PC-9 (cell line): ENCODE results near the gene OCA2. TPM values are rescaled to one million over a fixed set of nuclear protein-coding genes. Genes with fewer than 3 reads are reported as not detected.

Source experiments
- BruUV-seq: library from RNA; stranded (reverse); fragments of 400-500 nt; replicated peaks from 2 replicates; lab custom pipeline; 2021; lab: Mats Ljungman, UMichigan
- CTCF ChIA-PET: fragments of 300-600 bp; sonication (Branson Sonifier 250); formaldehyde crosslinking; loops from one replicate; lab custom pipeline; 2022; ENCODE audit warnings: antibody characterized with exemption; lab: Charles Lee
- POLR2A ChIA-PET: fragments of 300-600 bp; sonication (Branson Sonifier 250); formaldehyde crosslinking; loops from one replicate; lab custom pipeline; 2022; ENCODE audit warnings: antibody characterized with exemption; ENCODE audit not compliant: unreplicated experiment; lab: Charles Lee
- DNase-seq, 2 experiments: peaks; one replicate each; pipeline versions ENCODE4 v3.0.0 to v3.0.0-alpha.2; 2015 to 2022; ENCODE audit warnings: mixed read lengths in 1 of 2
- H2AFZ ChIP-seq: fragments of 200-600 bp; sonication (generic); 2 replicates; pipeline ENCODE4 v1.8.1; 2017; ENCODE audit warnings: antibody characterized with exemption
- H3F3A ChIP-seq: fragments of 200-600 bp; sonication (generic); 2 replicates; pipeline ENCODE4 v1.8.1; 2017; ENCODE audit warnings: antibody characterized with exemption, mild to moderate bottlenecking, low read depth; ENCODE audit not compliant: insufficient read depth
- H3K27ac ChIP-seq: fragments of 200-600 bp; sonication (generic); 2 replicates; pipeline ENCODE4 v1.6.1; 2016; ENCODE audit warnings: mixed run types
- H3K27me3 ChIP-seq: fragments of 200-600 bp; sonication (generic); 2 replicates; pipeline ENCODE4 v1.6.1; 2016; ENCODE audit warnings: low read depth, mixed run types; ENCODE audit not compliant: insufficient read depth
- H3K36me3 ChIP-seq: fragments of 200-600 bp; sonication (generic); 2 replicates; pipeline ENCODE4 v1.6.1; 2016; ENCODE audit warnings: low read depth, mixed run types
- H3K4me1 ChIP-seq: fragments of 200-600 bp; sonication (generic); replicated peaks from 2 replicates; pipeline ENCODE4 v1.6.1; 2016; ENCODE audit warnings: mixed run types; ENCODE audit not compliant: insufficient read depth
- H3K4me2 ChIP-seq: fragments of 200-600 bp; sonication (generic); 2 replicates; pipeline ENCODE4 v1.6.1; 2017; ENCODE audit warnings: mixed run types
- H3K4me3 ChIP-seq: fragments of 200-600 bp; sonication (generic); 2 replicates; pipeline ENCODE4 v1.6.1; 2016; ENCODE audit warnings: mixed run types
- H3K79me2 ChIP-seq: fragments of 200-600 bp; sonication (generic); 2 replicates; pipeline ENCODE4 v1.6.1; 2017; ENCODE audit warnings: low read depth, mixed run types
- H3K9me2 ChIP-seq: fragments of 200-600 bp; sonication (generic); 2 replicates; pipeline ENCODE4 v1.8.1; 2017; ENCODE audit warnings: mild to moderate bottlenecking; ENCODE audit not compliant: insufficient read depth
- H3K9me3 ChIP-seq: fragments of 200-600 bp; sonication (generic); 2 replicates; pipeline ENCODE4 v1.8.1; 2016; ENCODE audit warnings: low read depth; ENCODE audit not compliant: insufficient read depth
- H4K20me1 ChIP-seq: fragments of 200-600 bp; sonication (generic); 2 replicates; pipeline ENCODE4 v1.8.1; 2017; ENCODE audit not compliant: insufficient read depth
- EZH2 ChIP-seq: fragments of 200-600 bp; sonication (generic); IDR thresholded peaks from 2 replicates; pipeline ENCODE4 v1.8.0; 2017; ENCODE audit warnings: antibody characterized with exemption, low read depth
- intact Hi-C: fragments of 100-400 bp; cut with micrococcal nuclease; formaldehyde crosslinking; loops from one replicate; pipeline ENCODE4 v1.10.0; 2022; ENCODE audit not compliant: unreplicated experiment
- total RNA-seq: library from RNA; stranded (reverse); gene quantifications from 2 replicates; pipeline ENCODE4 v1.2.3, GENCODE V29; 2021
- TF ChIP-seq, protein P1 (sequence below): fragments of 200-600 bp; sonication (generic); conservative IDR thresholded peaks from 2 replicates; pipeline ENCODE4 v1.6.1; 2017; ENCODE audit warnings: mixed run types, antibody characterized with exemption, mild to moderate bottlenecking, moderate library complexity

OCA2 gene
- total RNA-seq, 1 experiment from 2014 or later: not detected

DNA sequence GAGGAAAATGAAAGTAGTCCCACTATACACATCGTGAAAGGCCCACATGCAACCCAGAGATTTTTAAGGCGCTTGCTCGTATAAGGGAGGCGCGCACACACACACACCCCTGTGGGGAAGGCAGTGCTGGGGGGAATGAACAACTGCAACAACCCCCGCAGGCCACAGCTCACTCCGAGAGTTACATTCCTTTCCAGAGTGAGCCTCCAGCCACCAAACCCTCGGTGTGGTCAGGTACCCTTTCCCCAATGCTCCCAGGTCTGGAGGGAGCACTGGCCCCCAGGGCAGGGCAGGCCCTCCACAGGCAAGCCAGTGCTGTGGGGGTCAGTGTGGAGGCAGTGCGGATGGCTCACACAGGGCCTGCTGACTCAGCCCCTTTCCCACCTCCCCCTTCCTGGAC is 115.6 kb downstream of the OCA2 start:
- H2AFZ ChIP-seq: no peak overlapping the region
- no TSS peak for BruUV-seq
- intact Hi-C loops: no loop called here
- H3K27me3 ChIP-seq: peaks cover 42% of the 10 kb centered on the region; the same call in 1 of the 2 replicates
- H3K27ac ChIP-seq: no peak overlapping the region
- no peaks in the 10 kb centered on the region for H4K20me1 ChIP-seq
- H3K36me3 ChIP-seq: no peaks in the 10 kb centered on the region
- no peaks in the 10 kb centered on the region for H3K79me2 ChIP-seq
- no peaks in the 10 kb centered on the region for H3K9me2 ChIP-seq
- TF ChIP-seq EZH2: no peak
- TF ChIP-seq, protein P1, sequence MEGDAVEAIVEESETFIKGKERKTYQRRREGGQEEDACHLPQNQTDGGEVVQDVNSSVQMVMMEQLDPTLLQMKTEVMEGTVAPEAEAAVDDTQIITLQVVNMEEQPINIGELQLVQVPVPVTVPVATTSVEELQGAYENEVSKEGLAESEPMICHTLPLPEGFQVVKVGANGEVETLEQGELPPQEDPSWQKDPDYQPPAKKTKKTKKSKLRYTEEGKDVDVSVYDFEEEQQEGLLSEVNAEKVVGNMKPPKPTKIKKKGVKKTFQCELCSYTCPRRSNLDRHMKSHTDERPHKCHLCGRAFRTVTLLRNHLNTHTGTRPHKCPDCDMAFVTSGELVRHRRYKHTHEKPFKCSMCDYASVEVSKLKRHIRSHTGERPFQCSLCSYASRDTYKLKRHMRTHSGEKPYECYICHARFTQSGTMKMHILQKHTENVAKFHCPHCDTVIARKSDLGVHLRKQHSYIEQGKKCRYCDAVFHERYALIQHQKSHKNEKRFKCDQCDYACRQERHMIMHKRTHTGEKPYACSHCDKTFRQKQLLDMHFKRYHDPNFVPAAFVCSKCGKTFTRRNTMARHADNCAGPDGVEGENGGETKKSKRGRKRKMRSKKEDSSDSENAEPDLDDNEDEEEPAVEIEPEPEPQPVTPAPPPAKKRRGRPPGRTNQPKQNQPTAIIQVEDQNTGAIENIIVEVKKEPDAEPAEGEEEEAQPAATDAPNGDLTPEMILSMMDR: no peak
- no peaks in the 10 kb centered on the region for H3F3A ChIP-seq
- no peak overlapping the region for H3K4me3 ChIP-seq
- no peaks in the 10 kb centered on the region for H3K9me3 ChIP-seq
- H3K4me1 ChIP-seq: no peaks in the 10 kb centered on the region
- no peak for DNase-seq
- CTCF ChIA-PET: no interaction called here
- POLR2A ChIA-PET: no interaction called here
- no peak overlapping the region for H3K4me2 ChIP-seq

DNA sequence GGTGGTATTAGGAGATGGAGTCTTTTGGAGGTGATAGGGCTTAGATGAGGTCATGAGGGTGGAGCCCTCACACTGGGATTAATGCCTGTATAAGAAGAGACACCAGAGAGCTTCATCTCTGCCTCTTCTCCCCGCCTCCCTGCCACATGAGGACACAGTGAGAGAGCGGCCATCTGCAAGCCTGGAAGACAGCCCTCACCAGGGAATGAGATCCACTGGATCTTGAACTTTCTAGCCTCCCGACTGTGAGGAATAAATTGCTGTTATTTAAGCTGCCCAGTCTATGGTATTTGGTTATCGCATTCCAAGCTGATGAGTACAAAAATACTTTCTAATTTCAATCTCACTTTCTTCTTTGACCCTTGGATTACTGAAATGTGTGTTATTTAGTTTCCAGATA is 121.4 kb downstream of the OCA2 start:
- Histone ChIP-seq H3F3A (no peaks in the 10 kb centered on the region), H3K4me1 (no peaks in the 10 kb centered on the region), H3K4me3 (no peak overlapping the region), H3K4me2 (no peak overlapping the region), H3K27ac (no peak overlapping the region), H4K20me1 (no peaks in the 10 kb centered on the region), H3K27me3 (peaks cover 8% of the 10 kb centered on the region; the same call in 1 of the 2 replicates), H3K9me3 (no peaks in the 10 kb centered on the region), H3K79me2 (no peaks in the 10 kb centered on the region), H3K9me2 (no peaks in the 10 kb centered on the region), H2AFZ (no peak overlapping the region), H3K36me3 (no peaks in the 10 kb centered on the region)
- intact Hi-C loops: no loop called here
- TF ChIP-seq EZH2: no peak
- TF ChIP-seq, protein P1: no peak
- POLR2A ChIA-PET: no interaction called here
- CTCF ChIA-PET: no interaction called here
- no TSS peak for BruUV-seq
- no peak for DNase-seq

DNA sequence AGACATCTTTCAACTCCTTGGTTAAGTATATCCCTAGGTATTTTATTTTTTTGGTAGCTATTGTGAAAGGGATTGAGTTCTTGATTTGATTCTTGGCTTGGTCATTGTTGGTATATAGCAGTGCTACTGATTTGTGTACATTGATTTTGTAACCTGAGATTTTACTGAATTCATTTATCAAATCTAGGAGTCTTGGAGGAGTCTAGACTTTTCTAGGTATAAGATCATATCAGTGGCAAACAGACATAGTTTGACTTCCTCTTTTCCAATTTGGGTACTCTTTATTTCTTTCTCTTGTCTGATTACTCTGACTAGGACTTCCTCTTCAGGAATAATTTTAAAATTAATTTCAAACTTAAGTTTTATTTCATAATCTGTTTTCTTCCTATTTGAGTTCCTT is 125.2 kb downstream of the OCA2 start:
- no peak overlapping the region for H3K4me2 ChIP-seq
- ChIA-PET POLR2A (no interaction called here), CTCF (no interaction called here)
- no peak for DNase-seq
- BruUV-seq: no TSS peak
- H4K20me1 ChIP-seq: no peaks in the 10 kb centered on the region
- peaks cover 8% of the 10 kb centered on the region; the same call in 1 of the 2 replicates for H3K27me3 ChIP-seq
- intact Hi-C loops: no loop called here
- no peak for TF ChIP-seq EZH2
- TF ChIP-seq, protein P1: no peak
- H3K27ac ChIP-seq: no peak overlapping the region
- H3K4me1 ChIP-seq: no peaks in the 10 kb centered on the region
- no peak overlapping the region for H2AFZ ChIP-seq
- H3K79me2 ChIP-seq: no peaks in the 10 kb centered on the region
- H3K9me2 ChIP-seq: no peaks in the 10 kb centered on the region
- H3K9me3 ChIP-seq: no peaks in the 10 kb centered on the region
- H3K36me3 ChIP-seq: no peaks in the 10 kb centered on the region
- H3F3A ChIP-seq: no peaks in the 10 kb centered on the region
- H3K4me3 ChIP-seq: no peak overlapping the region
